RWPE2 (cell line): ENCODE results near the gene GSDME.

ENCODE experiments used
- ATAC-seq: fragments of 200-7000 bp; cut with Tn5 transposase; 3 replicates; pipeline ENCODE4 v1.9.1; 2021; ENCODE audit warnings: low read depth
- DNase-seq: peaks from one replicate; pipeline ENCODE4 v3.0.0-alpha.2; 2020; ENCODE audit warnings: low spot score
- H3K27ac ChIP-seq: fragments of 450-650 bp; 2 replicates; pipeline ENCODE4 v1.5.1; 2017; ENCODE audit warnings: mild to moderate bottlenecking; ENCODE audit not compliant: poor library complexity, severe bottlenecking
- H3K27me3 ChIP-seq: fragments of 250-450 bp; sonication (Bioruptor Pico); 2 replicates; pipeline ENCODE4 v1.5.1; 2021; ENCODE audit warnings: mild to moderate bottlenecking, moderate library complexity; ENCODE audit not compliant: insufficient read depth, poor library complexity, severe bottlenecking
- H3K36me3 ChIP-seq: fragments of 250-450 bp; sonication (Bioruptor Pico); 2 replicates; pipeline ENCODE4 v1.5.1; 2020; ENCODE audit warnings: low read depth, mild to moderate bottlenecking, moderate library complexity
- H3K4me1 ChIP-seq: fragments of 250-450 bp; sonication (Bioruptor Pico); 2 replicates; pipeline ENCODE4 v1.5.1; 2021; ENCODE audit warnings: mild to moderate bottlenecking, moderate library complexity; ENCODE audit not compliant: insufficient read depth, poor library complexity, severe bottlenecking
- H3K4me3 ChIP-seq: fragments of 250-450 bp; sonication (Bioruptor Pico); 2 replicates; pipeline ENCODE4 v1.5.1; 2021; ENCODE audit warnings: mild to moderate bottlenecking, moderate library complexity; ENCODE audit not compliant: severe bottlenecking
- H3K9me3 ChIP-seq: fragments of 250-450 bp; sonication (Bioruptor Pico); 2 replicates; pipeline ENCODE4 v1.5.1; 2021; ENCODE audit warnings: mild to moderate bottlenecking, moderate library complexity; ENCODE audit not compliant: severe bottlenecking
- TF ChIP-seq, protein P1 (sequence below): fragments of 450-650 bp; IDR thresholded peaks from one replicate; pipeline ENCODE4 v1.5.1; 2017; ENCODE audit warnings: mild to moderate bottlenecking, moderate library complexity; ENCODE audit not compliant: poor library complexity, severe bottlenecking

The GSDME gene

DNA sequence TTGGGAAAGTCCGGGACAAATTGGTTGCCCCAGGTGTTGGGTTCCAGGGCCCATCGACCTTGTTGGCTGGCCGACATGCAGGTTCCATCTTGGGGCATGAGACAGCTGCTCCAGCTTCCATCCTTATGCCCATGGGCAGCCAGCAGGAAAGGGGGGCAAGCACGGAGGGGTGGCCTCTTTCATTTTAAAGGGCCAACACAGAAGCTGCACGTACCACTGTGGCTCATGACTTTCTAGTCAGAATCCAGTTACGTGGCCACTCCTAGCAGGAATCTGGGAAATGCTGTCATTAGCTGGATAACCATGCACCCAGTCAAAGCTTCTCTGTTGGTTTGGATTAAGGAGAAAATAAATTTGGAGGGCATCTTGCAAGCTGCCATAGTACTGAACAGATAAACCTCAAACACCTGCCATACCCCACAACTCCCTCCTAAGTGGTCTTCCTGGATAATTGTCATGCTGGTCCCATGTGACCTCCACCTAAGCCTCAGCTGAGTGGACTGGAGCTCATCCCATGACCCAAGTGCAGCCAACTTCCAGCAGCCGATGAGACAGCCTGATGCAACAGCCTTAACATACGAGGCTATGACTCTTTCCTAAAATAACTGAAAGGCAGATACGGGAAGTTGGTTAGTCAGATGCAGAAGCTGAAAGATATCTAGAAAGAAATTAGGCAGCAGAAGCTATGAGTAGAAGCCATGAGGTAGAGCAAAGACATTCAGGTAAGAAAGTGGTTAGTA is 21.4 kb upstream of the GSDME start:
- no peak for DNase-seq
- H3K27ac ChIP-seq = no peak overlapping the region
- ATAC-seq = peak; percentile 59

DNA sequence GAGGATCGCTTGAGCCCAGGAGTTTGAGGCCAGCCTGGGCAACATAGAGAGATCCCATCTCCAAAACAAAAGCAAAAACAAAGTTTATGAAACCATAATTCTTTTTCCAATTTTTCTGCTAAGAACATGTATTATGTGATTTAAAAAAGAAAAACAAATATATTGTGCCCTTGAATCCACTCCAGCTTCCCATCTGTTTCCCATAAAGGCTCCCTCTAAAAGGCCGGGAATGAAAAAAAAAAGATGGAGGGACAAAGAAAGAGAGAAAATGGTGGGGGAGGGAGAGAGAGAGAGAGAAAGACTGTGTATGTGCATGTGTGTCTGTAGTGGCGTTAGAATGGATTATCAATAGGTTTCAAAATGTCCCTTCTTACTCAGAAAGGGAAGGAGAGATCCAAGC is 20.5 kb upstream of the GSDME start:
- TF ChIP-seq, protein P1, sequence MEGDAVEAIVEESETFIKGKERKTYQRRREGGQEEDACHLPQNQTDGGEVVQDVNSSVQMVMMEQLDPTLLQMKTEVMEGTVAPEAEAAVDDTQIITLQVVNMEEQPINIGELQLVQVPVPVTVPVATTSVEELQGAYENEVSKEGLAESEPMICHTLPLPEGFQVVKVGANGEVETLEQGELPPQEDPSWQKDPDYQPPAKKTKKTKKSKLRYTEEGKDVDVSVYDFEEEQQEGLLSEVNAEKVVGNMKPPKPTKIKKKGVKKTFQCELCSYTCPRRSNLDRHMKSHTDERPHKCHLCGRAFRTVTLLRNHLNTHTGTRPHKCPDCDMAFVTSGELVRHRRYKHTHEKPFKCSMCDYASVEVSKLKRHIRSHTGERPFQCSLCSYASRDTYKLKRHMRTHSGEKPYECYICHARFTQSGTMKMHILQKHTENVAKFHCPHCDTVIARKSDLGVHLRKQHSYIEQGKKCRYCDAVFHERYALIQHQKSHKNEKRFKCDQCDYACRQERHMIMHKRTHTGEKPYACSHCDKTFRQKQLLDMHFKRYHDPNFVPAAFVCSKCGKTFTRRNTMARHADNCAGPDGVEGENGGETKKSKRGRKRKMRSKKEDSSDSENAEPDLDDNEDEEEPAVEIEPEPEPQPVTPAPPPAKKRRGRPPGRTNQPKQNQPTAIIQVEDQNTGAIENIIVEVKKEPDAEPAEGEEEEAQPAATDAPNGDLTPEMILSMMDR = no peak
- no peaks in the 10 kb centered on the region for H3K36me3 ChIP-seq
- no peaks in the 10 kb centered on the region for H3K9me3 ChIP-seq
- peaks cover 24% of the 10 kb centered on the region for H3K4me1 ChIP-seq
- DNase-seq (no peak), ATAC-seq (no peak)
- no peak overlapping the region for H3K4me3 ChIP-seq
- H3K27me3 ChIP-seq = no peaks in the 10 kb centered on the region
- H3K27ac ChIP-seq = no peak overlapping the region

More for the DNA sequence above, 21.4 kb upstream of the GSDME start:
- TF ChIP-seq, protein P1 = no peak
- no peaks in the 10 kb centered on the region for H3K36me3 ChIP-seq
- no peak overlapping the region for H3K4me3 ChIP-seq
- H3K27me3 ChIP-seq = no peaks in the 10 kb centered on the region
- H3K9me3 ChIP-seq = no peaks in the 10 kb centered on the region
- H3K4me1 ChIP-seq = peaks cover 22% of the 10 kb centered on the region

DNA sequence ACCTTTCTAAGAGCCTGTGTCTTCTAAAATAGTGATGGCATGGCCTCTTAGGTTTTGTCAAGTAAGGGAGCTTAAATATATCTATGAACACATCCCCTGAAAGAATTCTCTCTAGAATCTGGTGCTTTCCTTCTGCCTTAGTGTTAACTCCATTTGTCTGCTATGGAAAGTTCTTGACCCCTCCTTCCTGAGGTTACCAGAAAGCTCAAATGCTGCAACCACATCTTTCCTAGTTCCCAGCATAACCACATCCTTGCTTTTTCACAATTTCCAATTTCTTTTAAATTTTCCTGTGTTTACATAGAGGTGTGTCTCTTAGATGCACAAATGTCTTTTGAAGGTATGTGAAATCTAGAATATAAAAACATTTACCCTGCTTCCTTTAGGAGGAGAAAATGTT is 16.4 kb upstream of the GSDME start:
- Histone ChIP-seq H3K27me3 (no peaks in the 10 kb centered on the region), H3K9me3 (no peaks in the 10 kb centered on the region), H3K36me3 (no peaks in the 10 kb centered on the region), H3K27ac (no peak overlapping the region), H3K4me3 (no peak overlapping the region), H3K4me1 (peaks cover 18% of the 10 kb centered on the region)
- TF ChIP-seq, protein P1 = no peak
- ATAC-seq = no peak
- no peak for DNase-seq

DNA sequence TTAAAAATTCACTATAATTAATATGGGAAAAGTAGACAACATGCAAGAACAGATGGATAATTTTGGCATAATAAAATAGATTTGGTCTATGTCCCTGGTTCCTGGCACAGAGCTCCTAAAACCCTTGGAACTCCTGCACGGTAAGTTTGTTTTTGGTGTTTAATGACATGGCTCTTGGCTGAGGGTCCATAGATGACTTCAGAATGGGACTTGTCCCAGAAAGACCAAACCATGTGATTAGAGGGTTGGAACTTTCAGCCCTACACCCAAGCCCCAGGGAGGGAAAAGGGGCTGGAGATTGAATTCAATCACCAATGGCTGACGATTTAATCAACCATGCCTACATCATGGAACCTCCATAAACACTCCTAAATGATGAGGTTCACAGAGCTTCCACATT is 12.6 kb upstream of the GSDME start:
- Histone ChIP-seq H3K4me3 (no peak overlapping the region), H3K27me3 (no peaks in the 10 kb centered on the region), H3K4me1 (peaks cover 9% of the 10 kb centered on the region), H3K9me3 (no peaks in the 10 kb centered on the region), H3K27ac (no peak overlapping the region), H3K36me3 (no peaks in the 10 kb centered on the region)
- DNase-seq (no peak), ATAC-seq (no peak)
- TF ChIP-seq, protein P1 = no peak
